Kidney (tissue), 14 donors: ENCODE results near the gene MYO5A. TPM values are rescaled to one million over a fixed set of nuclear protein-coding genes. Genes with fewer than 3 reads are reported as not detected.
A peak's percentile ranks its signal among the peaks of the same experiment; 100 is the strongest.

Experiments
- DNase-seq, 5 donors: peaks; one replicate each; pipeline ENCODE4 v3.0.0-alpha.2; 2013 to 2020
- FAIRE-seq: peaks from 2 replicates; lab custom pipeline; 2012; peaks lifted over from hg19 to GRCh38; lab: Jason Lieb, UNC
- H3K27ac ChIP-seq, 2 donors: one replicate each; pipeline ENCODE4 v1.7.0; 2013; ENCODE audit warnings: low read depth in 2 of 2, low read length in 2 of 2, inconsistent platforms in 1 of 2
- H3K27me3 ChIP-seq: one replicate; pipeline ENCODE4 v1.7.1; 2013; ENCODE audit warnings: low read length, inconsistent platforms; ENCODE audit not compliant: control insufficient read depth, insufficient read depth
- H3K36me3 ChIP-seq, 3 donors: one replicate each; pipeline versions ENCODE4 v1.7.0 to v1.7.1; 2013; ENCODE audit warnings: low read length in 3 of 3, control low read depth in 1 of 3, inconsistent platforms in 1 of 3; ENCODE audit not compliant: insufficient read depth in 3 of 3, control insufficient read depth in 2 of 3
- H3K4me1 ChIP-seq, 3 donors: one replicate each; pipeline versions ENCODE4 v1.7.0 to v1.7.1; 2013; ENCODE audit warnings: low read length in 3 of 3, inconsistent platforms in 1 of 3, low read depth in 1 of 3; ENCODE audit not compliant: control insufficient read depth in 2 of 3, insufficient read depth in 2 of 3
- H3K4me3 ChIP-seq, 3 donors: one replicate each; pipeline versions ENCODE4 v1.7.0 to v1.8.1; 2013; ENCODE audit warnings: low read length in 3 of 3, control low read depth in 1 of 3, inconsistent platforms in 1 of 3
- H3K9ac ChIP-seq, 3 donors: one replicate each; pipeline versions ENCODE4 v1.7.0 to v1.7.1; 2013; ENCODE audit warnings: low read length in 3 of 3, control low read depth in 1 of 3, inconsistent platforms in 1 of 3
- H3K9me3 ChIP-seq, 3 donors: one replicate each; pipeline versions ENCODE4 v1.7.0 to v1.7.1; 2013; ENCODE audit warnings: low read length in 3 of 3, control low read depth in 1 of 3, inconsistent platforms in 1 of 3; ENCODE audit not compliant: control insufficient read depth in 2 of 3, insufficient read depth in 1 of 3
- CTCF ChIP-seq: IDR thresholded peaks from 3 replicates; pipeline ENCODE4 v1.5.1; 2012; ENCODE audit warnings: mild to moderate bottlenecking, moderate library complexity, borderline replicate concordance; ENCODE audit not compliant: insufficient read depth; ENCODE audit errors: extremely low read depth
- intact Hi-C: fragments of 100-400 bp; cut with DNase I; formaldehyde crosslinking; loops from one replicate; pipeline ENCODE4 v1.11.1; 2022
- polyA plus RNA-seq: library from polyadenylated mRNA; stranded (reverse); fragments of 350-450 nt; fragmentation: Illumina TruSeq; extraction: RNeasy Lipid Tissue Mini Kit (QIAGEN cat#74804); gene quantifications from one replicate; pipeline ENCODE4 v1.2.3, GENCODE V29; 2014; ENCODE audit warnings: low read depth, low replicate concordance; ENCODE audit not compliant: insufficient read depth
- total RNA-seq: library from RNA; stranded (reverse); fragmentation: NEBNext Ultra II Directional; extraction: Animal tissue kit (Norgen Biotek cat#: 25700); gene quantifications from one replicate; pipeline ENCODE4 v1.2.1, GENCODE V29; 2021
- donor health status: control.
- donor health status: control.
- donor health status: control.
- donor health status: control.
- donor health status: control.
- donor health status: DM: yes; HTN: yes; CAD: no.
- donor health status: Normal renal cell carcinoma (clear cell type).

The MYO5A gene
- total and polyA plus RNA-seq, 2 donors from 2014 or later: 3.5 to 32.9 TPM

- DNase-seq: no peak
- FAIRE-seq: no peak
- TF ChIP-seq CTCF: no peak
- Histone ChIP-seq H3K27me3 (no peaks in the 10 kb centered on the region), H3K4me3 (no peak overlapping the region), H3K27ac (no peak overlapping the region), H3K36me3 (no peaks in the 10 kb centered on the region), H3K4me1 (peaks cover 0 to 6% (median 0%) of the 10 kb centered on the region in 3 donors), H3K9ac (no peak overlapping the region), H3K9me3 (no peaks in the 10 kb centered on the region)
- intact Hi-C loops: no loop called here
Measured at GRCh38 chr15:52486003-52486996, 42.4 kb downstream of the MYO5A start.

- no peaks in the 10 kb centered on the region for H3K36me3 ChIP-seq
- H3K9me3 ChIP-seq: no peaks in the 10 kb centered on the region
- DNase-seq (no peak), FAIRE-seq (peak; percentile 19)
- intact Hi-C loops: no loop called here
- H3K27ac ChIP-seq: no peak overlapping the region
- no peak overlapping the region for H3K9ac ChIP-seq
- no peak for TF ChIP-seq CTCF
- H3K27me3 ChIP-seq: no peaks in the 10 kb centered on the region
- H3K4me3 ChIP-seq: no peak overlapping the region
- H3K4me1 ChIP-seq: peaks cover 0 to 9% (median 0%) of the 10 kb centered on the region in 3 donors
Measured at GRCh38 chr15:52485290-52485689, 43.4 kb downstream of the MYO5A start.

- no peak for FAIRE-seq
- intact Hi-C loops: no loop called here
- no peaks in the 10 kb centered on the region for H3K9me3 ChIP-seq
- DNase-seq: no peak
- H3K4me3 ChIP-seq: no peak overlapping the region
- H3K9ac ChIP-seq: no peak overlapping the region
- no peaks in the 10 kb centered on the region for H3K27me3 ChIP-seq
- no peak for TF ChIP-seq CTCF
- no peak overlapping the region for H3K27ac ChIP-seq
- peaks cover 0 to 9% (median 0%) of the 10 kb centered on the region in 3 donors for H3K4me1 ChIP-seq
- H3K36me3 ChIP-seq: no peaks in the 10 kb centered on the region
Measured at GRCh38 chr15:52483707-52484106, 45.0 kb downstream of the MYO5A start.
